GM18870 (cell line): ENCODE measurements around the gene CYCS.
"Not testable (repeated sequence)": the region's sequence is repeated elsewhere in the genome, so short reads cannot be mapped to it uniquely, and the experiment has no call there.

ENCODE experiments used
- ATAC-seq: cut with Tn5 transposase; IDR thresholded peaks from one replicate; pipeline ENCODE4 v1.9.1; 2021; ENCODE audit warnings: moderate library complexity; ENCODE audit not compliant: unreplicated experiment

CYCS gene

DNA sequence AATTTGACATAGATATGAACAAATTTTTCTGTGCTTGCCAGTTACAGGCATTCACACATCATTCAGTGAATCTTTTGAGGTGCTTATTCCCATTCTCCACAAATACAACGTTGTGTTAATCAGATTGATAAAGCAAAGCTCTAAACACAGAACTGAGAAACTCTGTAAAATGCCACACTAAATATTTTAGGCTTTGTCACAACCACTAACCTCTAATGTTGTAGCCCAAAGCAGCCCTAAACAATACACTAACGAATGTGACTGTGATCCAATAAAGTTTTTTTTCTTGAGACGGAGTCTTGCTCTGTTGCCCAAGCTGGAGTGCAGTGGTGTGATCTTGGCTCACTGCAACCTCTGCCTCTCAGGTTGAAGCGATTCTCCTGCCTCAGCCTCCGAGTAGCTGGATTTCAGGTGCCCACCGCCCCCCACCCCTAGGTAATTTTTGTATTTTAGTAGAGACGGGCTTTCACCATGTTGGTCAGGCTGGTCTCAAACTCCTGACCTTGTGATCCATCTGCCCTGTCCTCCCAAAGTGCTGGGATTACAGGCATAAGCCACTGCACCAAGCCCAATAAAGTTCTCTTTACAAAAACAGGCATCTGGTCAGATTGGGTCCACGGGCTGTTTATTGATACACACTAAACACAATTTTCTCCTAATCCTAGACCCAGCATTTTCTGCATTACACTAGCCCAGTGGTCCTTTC, 6.9 kb downstream of the CYCS start:
- ATAC-seq = peak; percentile 14

DNA sequence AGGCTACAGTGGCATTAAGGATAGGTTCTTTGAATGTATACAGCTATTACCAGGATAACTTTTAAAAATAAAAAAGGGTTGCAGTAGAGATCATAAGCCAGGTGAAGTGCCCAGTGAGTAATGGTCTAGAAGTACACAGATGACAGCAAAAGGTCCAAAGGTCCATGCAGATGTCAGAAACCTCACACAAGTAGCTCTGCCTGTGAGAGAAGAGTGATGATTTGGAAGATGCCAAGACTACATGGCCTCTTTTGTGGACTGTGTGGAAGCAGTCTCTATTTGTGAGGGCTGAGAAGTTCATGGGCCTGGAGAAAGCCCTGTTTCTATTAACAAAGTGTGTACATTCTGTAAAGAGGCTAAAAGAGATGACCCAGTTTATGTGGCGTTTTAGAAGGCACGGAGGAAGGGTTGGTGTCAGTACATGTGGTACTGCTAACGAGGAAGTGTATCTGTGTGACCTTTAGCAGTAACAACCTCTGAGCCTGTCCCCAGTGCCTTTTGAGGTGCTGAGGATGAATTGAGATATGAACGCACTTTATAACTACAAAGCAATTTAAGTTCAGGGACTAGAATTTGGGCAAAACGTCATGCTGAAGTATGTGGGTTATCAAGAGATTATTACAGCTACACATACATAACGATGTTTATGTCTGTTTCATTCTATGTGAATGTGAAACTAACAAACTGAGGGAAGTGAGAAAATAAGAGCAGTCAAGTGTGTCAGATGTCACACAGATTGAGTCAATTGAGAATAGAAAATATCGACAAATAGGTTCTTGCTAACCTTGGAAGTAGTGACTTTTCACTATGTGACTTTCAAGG, 7.6 kb downstream of the CYCS start:
- peak; percentile 90 for ATAC-seq

DNA sequence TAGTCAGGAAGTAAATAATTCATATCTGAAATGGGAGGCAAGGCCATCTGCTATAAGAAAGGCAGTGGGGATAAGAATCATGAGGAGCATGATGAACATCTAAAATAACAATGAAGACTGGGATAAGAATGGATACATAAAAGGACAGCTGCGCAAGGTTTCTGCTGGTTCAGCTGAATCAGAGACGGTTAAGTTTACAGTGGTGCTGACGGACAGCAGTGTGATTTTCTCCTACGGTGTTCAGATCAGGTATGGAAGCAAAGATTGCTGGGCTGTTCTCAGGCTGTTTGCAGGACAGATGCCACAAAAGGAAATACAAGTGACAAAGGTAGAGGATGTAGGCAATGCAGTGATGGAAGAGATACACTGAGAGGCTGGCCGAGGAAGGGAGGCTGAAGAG, 8.4 kb downstream of the CYCS start:
- no peak for ATAC-seq

DNA sequence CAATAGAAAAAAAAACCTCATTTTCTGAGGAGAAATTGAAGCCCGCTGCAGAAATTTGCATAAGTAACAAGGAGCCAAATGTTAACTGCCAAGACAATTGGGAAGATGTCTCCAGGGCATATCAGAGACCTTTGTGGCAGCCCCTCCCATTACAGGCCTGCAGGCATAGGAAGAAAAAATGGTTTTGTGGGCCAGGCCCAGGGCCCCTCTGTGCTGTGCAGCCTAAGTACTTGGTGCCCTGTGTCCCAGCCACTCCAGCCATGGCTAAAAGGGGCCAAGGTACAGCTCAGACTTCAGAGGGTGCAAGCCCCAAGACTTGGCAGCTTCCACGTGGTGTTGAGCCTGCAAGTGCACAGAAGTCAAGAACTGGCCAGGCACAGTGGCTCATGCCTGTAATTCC, 14.5 kb downstream of the CYCS start:
- ATAC-seq = not testable (repeated sequence)

DNA sequence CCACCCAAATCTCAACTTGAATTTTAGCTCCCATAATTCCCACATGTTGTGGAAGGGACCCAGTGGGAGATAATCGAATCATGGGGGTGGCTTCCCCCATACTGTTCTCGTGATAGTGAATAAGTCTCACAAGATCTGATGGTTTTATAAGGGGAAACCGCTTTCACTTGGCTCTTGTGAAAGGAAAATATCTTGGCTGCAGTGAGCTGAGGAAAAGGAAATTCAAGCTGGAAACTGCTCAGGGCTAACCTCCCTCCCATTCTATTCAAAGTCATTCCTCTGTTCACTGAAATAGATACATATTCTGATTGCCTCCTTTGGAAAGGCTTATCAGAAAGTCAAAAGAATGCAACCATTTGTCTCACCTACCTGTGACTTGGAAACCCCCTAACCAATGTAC, 15.8 kb downstream of the CYCS start:
- ATAC-seq = no peak

DNA sequence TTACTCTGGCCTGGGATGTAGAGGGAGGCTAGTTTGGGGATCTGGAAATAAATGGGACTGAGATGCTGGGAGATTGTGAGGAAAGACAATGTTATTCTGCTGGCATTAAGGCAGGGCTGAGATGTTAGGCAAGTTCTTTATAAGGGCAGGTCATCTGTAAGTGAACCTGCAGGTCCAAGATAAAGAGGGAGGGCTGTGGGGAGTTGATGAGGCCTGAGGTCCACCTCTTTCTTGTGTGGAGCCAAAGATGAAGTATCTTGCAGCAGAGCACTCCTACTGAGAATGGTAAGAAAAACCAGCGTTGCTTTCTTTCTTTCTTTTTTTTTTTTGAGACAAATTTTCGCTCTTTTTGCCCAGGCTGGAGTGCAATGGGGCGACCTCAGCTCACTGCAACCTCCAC, 19.1 kb downstream of the CYCS start:
- no peak for ATAC-seq

DNA sequence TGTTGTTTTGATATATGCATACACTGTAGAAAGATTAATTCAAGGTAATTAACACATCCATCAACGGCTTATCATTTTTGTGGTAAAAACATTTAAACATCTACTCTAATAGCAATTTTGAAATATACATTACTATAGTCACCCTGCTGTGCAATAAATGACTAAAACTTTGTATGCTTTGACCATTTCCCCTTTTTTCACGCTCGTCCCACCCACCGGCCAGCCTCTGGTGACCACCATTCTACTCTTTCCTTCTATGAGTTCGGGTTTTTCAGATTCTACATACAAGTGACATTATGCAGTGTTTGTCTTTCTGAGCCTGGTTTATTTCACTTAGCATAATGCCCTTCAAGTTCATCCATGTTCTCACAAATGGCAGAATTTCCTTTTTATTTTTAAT, 21.3 kb downstream of the CYCS start:
- ATAC-seq = no peak

DNA sequence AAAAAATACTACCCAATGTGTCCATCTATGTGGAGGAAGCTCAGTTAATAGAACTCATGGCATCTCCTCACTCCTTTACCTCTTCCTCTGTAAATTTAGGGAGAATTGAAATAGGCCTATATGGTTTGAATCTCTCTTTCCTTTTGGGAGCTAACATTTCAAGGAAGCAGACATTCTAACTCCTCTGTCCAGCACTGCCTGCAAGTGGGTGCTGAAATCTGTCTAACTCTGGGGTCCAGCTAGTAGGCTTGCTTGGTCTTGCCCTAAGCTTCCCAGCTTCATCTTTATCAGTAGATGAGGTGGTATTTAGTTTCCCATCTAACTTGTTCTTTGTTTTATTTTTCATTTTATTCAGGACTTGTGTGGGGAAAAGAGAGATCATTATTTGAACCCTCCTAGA, 23.2 kb downstream of the CYCS start:
- no peak for ATAC-seq

DNA sequence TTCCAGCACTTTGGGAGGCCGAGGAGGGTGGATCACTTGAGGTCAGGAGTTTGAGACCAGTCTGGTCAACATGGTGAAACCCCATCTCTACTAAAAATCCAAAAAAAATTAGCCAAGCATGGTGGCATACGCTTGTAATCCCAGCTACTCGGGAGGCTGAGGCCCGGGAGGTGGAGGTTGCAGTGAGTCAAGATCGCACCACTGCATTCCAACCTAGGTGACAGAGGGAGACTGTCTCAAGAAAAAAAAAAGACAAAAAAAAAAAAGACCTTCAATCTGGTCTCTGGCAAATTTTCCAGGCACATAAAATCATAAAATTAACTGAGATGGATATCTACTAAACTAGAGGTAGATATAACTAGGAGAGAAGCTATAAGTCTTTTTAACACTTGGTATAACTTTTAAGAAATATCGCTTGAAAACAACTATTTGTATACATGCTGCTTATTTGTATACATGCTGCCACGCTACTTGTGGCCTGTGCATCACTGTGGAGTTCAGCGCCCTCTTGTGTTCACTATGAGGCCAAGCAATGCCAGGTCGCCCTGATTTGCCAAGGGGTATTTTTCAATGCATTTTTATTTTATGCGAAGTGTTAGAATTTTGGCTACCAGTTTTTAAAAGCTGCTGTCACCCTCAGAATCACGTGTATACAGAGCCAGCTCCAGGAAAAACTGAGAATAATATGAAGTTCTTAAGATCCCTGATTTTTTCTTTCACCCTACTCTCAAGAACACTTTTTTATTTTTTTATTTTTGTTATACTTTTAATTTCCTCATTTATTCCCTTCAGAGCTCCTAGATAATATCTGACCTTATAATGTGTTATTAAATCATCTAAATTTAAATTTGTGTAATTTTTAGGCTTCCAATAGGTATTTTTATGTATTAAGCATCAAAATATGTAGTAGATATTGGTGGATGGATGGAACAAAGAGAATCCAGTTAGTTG, 26.7 kb downstream of the CYCS start:
- ATAC-seq = no peak

DNA sequence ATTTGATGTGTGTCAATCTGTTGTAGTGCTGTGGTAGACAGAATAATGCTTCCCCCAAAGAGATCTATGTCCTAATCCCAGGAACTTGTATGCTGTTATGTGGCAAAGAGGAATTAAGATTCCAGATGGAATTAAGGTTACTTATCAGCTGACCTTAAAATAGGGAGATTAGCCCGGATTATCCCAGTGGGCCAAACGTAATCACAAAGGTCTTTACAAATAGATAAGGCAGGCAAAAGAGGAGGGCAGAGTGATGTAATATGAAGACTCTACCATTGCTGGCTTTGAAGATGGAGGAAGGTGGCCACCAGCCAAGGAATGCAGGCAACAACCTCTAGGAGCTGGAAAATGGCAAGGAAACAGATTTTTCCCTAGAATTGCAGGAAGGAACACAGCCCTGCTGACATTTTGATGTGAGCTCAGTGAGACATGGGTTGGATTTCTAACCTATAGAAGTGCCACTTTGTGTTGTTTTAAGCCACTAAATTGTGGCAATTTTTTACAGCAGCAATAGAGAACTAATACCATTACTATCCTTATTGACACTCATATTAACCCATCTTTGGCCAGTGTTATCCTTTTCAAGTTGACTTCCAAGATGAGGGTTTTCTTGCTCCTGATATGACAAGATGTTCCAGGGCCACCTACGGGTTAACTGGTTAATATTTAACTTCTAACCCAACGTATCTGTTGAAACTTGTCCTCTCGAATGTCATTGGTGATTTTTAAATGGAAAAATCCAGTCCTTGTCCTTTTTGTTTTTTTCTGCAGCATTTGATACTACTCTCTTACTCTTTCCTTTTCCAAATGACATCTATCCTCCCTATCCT, 29.3 kb downstream of the CYCS start:
- ATAC-seq = no peak

DNA sequence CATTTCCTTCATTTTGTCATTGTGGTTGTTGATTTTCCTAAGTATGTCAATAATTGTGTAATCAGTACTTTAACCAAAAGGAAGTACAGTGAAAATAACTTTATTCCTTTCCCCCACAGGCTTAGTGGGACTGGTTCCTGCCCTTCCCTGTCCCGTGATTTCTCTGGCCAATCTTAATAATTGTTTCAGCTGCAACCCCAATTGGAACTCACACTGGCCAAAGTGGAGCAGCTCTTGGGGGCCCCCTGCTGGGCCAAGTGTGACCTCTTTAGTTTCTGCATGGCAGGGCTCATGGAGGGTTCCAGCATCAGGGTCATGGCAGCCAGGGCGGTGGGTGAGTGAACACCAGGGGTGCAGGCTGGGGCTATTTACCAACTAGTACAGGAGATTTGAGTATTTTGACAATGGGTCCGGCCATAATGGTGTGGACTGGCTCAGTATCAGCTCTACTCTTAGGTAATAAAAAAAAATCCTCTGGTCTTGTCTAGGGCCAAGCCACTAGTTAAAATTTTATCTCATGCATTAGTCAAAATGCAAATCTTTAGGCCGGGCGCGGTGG, 31.7 kb downstream of the CYCS start:
- peak; percentile 53 for ATAC-seq

DNA sequence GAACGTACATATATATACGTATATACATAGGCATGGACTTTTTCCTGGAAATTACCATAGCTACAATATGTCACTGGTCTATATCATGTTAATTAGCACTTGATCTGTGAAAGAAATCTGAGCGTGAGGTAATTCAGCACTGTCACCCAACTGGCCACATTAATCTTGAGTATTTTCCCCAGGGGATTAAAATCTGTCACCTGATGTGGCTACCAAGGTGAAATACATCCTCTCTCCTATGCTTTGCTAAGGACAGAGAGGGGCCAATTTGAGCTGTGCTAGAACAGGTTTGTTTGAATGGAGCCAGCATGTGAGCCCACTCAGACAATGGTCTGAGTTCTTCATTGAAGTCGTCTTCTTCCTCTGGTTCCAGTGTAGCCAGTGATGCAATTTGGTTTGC, 33.3 kb downstream of the CYCS start:
- no peak for ATAC-seq

DNA sequence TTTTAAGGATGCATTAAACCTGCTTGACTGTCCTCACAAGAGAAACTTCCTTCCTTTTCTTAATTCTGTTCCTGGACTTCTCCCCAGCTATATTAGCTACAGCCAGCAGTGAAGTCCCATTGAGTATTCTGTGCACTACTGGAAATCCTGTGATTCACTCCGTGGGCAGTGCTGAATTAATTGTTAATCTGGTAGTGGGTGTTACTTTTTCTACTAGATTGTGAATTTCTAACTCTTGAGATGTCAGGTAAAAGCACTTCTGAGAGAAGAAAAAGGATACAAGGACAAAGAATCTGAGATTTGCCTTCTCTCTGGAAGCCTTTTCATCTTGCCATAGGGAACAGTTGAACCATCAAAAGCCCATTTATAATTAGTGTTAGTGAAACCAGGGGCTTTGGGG, 33.9 kb downstream of the CYCS start:
- no peak for ATAC-seq

DNA sequence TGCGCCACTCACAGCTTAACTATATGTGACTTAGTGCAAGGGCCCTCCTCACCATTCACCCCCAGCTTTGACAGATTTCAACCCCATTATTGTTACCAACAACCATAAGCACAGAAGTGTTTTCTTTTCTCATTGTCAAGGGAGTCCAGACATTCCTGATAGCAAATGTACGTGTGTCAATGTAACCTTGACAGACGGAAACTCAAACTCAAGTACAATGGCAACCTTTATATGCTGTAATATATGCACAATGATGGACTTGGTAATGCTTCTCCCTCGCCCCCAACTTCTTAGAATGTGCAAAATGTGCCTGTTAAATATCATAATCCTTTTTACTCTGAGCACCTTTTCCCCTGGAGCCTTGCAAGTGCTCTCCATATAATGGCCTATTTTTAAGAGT, 34.7 kb downstream of the CYCS start:
- ATAC-seq = no peak

DNA sequence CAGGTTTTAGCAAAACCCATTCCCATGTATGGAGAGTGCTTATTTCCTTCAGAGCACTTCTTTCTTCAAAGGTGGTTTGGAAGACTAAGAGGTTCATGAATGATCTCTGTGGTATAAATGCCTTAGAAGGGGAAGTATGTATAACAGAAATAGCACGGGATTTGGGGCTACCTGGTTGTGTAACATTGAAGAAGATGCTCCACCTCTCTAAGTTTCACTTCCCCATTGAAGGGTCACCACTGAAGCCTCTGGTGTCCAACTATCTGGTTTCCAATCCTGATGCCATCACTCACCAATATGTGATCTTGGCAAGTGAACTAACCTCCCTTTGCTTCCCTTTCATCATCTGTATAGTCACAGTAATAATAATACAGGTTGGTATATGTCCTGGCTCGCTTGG, 37.2 kb downstream of the CYCS start:
- ATAC-seq = peak; percentile 82

DNA sequence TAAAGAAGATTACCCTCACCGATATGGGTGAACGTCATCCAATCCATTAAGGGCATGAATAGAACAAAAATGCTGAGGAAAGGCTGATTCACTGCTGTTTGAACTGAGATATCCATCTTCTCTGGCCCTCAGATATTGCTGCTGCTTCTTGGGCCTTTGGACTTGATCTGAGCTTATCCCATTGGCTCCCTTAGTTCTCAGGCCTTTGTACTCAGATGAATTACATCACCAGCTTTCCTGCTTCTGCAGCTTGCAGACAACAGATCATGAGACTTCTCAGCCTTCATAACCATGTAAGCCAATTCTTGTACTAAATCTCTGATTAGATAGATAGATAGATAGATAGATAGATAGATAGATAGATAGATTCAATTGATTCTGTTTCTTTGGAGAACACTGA, 40.2 kb downstream of the CYCS start:
- no peak for ATAC-seq

DNA sequence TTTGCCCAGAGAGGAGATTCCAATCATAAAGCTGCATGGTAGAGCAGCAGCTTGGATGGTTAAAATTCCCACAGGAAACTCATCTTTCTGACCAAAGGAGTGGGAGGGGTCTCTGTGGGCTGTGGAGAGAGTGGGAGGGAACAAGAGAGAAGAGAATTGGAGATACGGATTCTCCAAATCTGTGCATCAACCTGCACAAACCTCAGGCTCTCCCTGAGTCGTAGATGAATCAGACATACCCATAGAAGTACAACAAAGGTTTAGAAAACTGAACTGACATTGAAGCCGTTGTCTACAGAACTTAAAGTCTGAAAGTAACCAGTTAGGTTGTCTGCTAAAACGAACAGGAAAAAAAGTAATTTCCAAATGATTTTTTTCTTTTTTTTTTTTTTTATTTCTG, 41.9 kb downstream of the CYCS start:
- no peak for ATAC-seq

DNA sequence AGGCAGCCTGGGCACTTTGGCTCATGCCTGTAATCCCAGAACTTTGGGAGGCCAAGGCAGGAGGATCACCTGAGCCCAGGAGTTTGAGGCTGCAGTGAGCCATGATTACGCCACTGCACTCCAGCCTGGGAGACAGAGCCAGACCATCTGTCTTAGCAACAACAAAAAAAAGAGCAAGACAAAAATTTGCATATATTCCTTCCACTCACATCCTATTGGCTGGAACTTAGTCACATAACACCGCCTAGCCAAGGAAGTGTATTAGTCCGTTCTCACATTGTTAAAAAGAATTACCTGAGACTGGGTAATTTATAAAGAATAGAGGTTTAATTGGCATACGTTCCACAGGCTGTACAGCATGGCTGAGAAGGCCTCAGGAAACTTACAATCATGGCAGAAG, 43.0 kb downstream of the CYCS start:
- not testable (repeated sequence) for ATAC-seq

DNA sequence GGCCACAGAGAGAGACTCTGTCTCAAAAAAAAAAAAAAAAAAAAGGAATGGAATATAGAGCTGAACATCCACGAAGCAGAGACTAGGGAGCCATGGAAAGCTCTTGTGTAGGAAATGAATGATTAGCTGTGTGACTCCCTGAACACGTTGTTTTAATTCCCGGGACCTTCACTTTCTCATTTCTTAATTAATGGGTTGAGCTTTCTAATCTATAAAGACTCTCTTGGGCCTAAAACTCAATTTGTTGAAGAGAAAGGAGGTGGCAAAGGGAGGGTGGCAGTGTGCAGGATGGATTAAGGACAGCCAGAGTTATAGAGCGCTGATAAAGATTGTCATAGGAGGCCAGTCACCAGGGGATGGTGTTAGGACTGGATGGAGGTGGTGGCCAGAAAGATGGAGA, 48.0 kb downstream of the CYCS start:
- no peak for ATAC-seq

DNA sequence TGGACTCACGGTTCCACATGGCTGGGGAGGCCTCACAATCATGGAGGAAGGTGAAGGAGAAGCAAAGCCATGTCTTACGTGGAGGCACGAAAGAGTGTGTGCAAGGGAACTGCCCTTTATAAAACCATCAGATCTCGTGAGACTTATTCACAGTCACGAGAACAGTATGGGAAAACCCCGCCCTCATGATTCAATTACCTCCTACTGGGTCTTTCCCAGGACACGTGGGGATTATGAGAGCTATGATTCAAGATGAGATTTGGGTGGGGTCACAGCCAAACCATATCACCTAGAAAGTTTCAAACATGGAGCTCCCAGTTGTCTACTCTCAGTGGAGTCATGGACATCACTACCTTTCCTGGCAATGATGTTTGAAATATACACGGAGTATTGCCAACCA, 49.6 kb downstream of the CYCS start:
- no peak for ATAC-seq
